GM18861 (cell line): ENCODE results near the gene EXOC4.
"Not testable (repeated sequence)": the region's sequence is repeated elsewhere in the genome, so short reads cannot be mapped to it uniquely, and the experiment has no call there.

Experiments
- ATAC-seq: cut with Tn5 transposase; IDR thresholded peaks from one replicate; pipeline ENCODE4 v1.9.1; 2021; ENCODE audit not compliant: unreplicated experiment

Gene EXOC4

DNA sequence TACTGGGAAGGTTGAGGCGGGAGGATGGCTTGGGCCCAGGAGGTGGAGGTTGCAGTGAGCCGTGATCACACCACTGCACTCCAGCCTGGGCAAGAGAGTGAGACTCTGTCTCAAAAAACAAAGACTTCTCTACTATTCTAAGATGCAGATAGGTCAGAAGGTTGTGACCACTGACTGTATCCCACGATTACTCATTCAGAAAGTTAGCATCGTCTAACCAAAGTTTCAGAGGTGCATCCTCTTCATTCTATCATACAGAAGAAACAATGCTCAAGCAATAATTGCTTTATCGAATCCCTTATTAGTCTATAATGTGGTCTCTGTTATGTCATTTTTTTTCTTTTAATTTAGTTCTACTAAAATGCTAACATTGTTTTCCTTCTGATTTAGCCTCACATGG lies 525.6 kb downstream of the EXOC4 start:
- peak; percentile 91 for ATAC-seq

DNA sequence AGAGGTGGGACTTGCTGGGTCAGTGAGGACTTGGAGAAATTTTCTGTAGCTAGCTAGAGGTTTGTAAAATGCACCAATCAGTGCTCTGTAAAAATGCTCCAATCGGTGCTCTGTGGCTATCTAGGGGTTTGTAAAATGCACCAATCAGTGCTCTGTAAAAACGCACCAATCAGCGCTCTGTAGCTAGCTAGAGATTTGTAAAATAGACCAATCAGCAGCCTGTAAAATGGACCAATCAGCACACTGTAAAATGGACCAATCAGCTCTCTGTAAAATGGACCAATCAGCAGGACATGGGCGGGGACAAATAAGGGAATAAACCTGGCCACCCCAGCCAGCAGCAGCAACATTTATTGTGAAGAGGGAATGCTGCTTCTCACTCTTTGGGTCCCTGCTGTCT lies 526.7 kb downstream of the EXOC4 start:
- ATAC-seq = not testable (repeated sequence)

DNA sequence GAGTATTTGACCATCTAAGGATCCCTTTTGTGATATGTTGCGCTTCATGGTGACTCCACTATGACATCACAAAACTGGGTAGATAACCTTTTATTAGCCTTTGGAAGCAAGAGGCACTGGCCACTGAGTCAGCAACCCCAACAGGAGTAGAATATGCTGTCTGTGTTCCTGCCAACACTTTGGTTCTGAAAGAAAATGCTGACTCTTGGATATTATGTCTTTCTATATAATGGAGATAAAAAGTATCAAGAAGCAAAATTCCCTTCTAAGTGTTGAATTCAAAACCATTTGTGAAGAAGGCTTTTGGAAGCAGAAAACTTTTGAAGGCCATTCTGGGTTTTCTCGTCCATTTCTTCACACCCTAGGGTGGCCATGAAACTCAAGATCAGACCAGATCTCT lies 528.0 kb downstream of the EXOC4 start:
- ATAC-seq = no peak

DNA sequence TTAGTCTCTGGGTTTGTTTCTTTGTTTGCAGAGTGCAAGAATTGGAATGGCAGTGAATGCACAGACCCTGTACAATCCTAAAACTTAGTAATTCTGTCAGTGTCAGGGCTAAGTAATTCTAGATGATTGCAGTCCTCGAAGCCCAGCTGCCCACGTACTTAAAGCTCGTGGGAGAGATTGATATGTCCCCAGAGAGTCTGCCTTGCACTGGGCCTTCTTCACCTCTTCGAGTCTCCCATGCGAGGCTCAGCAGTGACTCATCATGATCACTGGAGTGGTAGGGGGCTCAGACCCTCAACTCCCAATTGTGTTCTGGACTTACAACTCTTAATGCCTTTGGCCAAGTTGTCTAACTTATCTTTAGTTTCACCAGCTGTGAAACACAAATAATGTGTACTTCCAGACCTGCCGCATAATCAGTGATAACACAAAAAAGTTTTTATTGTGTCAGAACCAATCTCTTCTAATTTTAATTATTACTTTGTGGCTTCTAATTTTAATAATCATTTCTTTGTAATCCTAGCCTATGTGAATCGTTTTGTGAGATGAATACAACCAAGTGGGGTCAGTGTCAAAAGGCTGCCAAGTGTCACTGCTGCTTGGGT lies 528.7 kb downstream of the EXOC4 start:
- ATAC-seq = no peak

DNA sequence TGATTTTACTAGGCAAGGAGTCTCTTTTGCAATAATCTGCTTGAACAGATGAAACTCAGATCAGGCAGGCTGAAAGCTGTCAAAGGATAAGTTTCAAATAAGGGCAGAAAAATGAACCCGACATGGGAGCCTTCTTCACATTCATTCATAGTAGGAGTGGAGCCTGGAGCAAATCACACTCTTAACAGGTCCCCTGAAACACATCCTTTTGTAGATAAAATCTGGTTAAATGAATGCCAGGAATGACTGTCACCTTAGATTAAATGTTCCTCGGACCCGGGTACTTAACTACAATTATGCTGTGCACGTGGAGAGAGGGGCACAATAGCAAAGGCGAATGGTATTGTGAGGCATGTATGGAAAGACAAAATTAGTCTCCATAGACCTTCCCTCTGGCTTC lies 529.6 kb downstream of the EXOC4 start:
- no peak for ATAC-seq

DNA sequence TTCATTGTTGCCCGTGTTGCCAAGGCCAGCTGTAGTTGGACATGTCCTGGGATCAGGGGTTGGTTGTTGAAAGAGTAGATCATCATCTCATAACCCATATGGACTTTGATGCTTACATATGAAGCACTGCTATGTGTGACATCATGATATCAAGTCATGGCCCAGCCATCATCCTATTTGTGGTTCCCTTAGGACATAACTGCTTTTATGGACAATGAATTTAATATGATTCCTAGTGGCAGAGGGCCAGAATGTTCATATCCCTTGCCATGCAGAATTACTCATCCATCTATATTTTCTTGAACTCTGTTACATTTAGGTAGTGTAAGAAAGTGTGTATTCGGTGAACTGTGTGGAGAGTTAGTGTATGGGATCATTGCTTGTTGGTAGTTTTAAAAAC lies 530.4 kb downstream of the EXOC4 start:
- no peak for ATAC-seq

DNA sequence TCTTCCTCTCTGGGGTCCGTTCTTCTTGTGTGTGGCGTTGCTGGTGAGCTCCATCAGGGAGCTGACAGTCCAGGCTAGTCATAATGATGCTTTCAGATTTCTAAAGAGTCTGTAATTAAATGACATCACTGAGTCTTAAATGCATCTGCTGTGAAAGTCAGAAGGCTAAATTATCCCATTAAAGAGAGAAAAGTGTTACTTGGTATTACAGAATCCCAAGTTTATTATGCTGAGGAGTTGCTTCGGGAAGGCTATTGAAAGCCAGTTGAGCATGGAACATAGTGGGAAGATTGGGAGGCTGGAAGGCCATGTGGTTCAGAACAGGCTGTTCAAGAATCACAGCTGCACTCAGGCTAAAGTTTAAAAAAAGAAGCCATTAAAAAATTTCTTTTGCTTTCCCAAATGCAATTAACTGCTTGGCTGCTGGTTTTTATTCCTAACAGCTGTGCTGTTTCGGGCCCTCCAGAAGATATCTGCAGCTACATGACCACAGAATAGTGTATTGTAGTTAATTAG lies 531.7 kb downstream of the EXOC4 start:
- ATAC-seq = no peak

DNA sequence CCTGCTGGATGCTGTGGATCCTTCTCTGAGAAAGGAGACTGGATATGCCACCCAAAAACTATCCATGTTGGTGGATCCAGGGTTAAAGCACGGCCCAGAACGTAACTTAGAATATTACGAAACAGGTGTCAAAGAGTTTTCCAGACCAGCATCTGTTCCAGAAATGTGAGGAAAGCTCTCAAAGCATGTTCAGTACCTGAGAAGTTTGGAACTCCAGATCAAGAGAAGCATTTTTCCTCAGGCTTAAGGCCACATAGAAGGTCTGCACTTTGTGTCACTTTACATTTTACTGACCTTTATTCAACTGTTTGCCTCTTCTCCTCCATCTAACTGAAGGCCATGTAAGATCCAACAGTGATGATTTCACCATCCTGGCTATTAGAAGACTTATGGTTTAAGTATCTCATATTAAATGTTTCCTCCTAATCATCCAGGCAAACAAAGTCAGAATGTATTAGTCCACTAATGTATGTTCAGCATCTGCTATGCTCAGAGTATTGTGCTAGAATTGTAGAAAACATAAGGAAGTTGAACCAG lies 533.6 kb downstream of the EXOC4 start:
- no peak for ATAC-seq

DNA sequence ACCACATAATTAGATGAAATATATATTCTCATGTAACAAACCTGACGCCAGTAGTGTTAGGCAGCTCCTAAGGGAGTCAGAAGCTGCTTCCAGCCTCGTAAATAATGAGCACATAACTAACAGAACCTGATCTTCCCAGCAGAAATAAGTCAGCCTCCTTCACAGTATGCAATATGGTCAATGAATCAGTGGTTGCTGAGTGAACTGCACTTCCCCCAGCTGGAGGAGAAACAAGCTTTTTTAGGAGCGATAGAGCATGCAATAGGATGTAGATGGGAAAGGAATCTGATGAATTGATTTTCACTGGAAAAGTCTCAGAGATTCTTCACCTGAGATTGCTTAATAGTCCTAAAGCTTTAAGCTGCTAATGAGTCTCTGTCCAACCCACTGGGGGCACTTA lies 537.1 kb downstream of the EXOC4 start:
- ATAC-seq = no peak

DNA sequence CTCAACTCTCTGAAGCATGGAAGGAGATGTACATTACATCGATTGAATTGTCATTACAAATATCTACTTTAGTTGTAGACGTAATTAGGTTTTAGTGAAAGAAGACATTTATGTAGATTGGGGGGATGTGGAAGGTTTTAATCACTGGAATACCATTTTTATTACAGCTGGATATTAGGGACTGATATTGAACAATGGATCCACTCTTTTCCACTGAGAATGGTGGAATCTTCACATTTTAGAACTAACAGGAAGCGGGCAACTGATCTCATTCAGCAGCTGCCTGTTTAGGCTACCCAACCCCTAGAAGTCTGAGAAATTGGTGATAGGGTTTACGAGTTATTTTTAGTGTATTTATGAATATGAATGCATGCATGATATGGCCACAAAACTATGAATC lies 538.0 kb downstream of the EXOC4 start:
- ATAC-seq = no peak

DNA sequence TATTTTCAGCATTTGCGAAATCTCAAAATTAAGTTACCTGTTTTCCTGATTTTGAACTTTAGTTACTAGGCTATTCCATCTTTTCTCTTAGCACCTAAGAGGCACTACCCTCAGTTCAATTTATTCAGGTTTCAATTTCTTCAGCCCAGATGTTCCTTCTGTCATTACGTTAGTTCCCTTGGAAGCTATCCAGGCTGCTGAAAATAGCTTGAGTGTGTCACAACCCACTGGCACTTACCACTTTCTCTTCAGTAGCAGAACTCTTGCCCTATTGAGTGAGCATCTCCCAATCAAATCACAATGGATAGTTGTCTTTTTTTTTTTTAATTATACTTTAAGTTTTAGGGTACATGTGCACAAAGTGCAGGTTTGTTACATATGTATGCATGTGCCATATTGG lies 541.6 kb downstream of the EXOC4 start:
- ATAC-seq = no peak

DNA sequence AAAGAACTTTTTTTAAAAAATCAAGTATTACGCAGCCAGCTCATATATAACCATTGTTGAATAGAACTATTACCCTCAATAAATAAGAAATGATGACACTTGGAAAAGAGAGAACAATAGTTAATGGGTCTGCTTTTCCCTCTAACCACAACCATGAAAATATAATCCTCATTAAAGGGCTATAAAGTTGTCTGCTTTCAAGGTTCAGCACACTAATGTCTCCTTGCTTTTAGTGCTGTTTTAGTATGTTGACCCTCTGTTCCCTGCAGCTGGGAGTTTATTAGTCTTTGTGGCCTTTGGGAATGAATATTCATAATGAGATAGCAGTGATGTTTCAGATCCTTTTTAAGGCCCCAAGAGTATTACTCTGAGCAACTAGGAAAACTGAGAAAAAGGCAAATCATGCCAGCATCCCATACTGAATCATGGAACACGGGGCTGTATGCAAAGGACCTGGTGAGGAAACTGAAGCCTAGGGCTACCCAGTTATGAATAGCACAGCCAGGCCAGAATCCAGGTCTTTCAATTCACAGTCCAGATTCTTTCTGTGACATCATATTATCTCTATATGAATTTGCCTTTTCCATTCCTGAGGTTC lies 542.3 kb downstream of the EXOC4 start:
- no peak for ATAC-seq

DNA sequence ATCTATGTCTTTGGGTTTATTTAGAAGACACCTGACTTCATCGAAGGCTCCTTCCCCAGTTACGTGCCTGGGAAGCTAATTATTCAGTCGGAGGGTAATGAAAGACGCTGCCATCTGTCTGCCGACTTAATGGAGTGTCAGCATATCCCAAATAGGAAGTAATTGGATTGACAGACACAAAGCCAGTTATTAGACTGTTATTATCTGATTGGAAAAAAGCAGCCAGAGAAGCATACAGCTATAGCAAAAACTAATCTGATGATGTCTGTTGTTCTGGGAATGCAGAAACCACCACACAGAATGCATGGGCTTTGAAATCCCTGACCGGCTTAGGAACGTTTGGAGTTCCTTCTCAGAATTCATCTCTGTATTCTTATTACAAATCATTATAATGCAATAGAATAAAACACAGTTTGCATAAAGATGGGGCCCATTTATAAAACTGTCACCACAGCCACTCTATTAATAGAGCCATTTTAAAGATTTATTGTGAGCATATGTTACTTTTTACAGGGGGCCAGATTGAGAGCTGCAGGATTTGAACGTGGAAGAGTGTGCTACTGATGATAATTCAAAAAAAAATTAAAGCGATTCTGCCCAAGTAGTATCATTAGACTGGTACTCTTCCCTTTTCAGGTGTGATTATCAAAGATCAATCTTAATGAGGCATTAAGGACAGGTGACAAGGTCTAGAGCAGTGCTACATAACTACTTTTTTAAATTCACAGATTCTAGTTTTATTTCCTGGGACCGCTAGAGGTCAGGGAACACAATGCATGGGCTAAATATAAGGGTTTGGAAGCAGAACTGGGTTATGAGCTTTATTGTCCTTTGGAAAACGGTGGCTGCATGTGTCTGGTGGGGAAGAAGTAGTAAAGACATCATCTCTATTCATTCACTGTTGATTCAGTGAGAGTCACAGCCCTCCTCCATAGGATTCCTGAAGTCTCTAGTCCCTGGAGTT lies 544.2 kb downstream of the EXOC4 start:
- ATAC-seq = no peak

DNA sequence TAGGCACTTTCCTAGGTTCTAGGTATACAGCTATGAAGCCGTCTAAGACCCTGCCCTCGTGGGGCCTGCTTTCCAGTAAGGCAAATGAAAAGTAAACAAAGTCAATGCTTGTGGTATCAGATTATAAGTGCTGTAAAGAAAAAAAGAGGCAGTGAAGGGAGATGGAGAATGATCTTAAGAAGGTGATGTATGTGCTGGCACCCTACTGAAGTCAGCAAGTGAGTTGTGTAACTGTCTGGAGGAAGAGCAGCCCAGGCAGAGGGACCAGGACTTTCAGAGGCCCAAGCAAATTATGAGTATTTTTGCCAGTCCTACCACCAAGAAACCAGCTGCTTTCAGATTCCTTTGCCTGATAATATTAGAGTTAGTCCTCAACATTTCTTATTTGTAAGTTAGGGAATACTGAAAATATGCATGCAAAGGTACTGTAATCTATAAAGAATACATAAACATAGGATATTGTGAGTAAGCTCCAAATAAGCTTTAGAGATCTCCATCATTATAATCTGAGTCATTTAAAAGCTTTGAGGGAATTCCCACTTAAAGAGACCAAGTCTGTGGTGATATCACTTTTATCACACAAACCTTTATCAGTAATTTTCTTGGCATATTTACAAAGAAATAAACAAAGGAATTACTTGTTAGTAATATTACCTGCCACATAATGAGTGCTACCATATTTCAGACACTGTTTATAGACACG lies 545.1 kb downstream of the EXOC4 start:
- no peak for ATAC-seq

DNA sequence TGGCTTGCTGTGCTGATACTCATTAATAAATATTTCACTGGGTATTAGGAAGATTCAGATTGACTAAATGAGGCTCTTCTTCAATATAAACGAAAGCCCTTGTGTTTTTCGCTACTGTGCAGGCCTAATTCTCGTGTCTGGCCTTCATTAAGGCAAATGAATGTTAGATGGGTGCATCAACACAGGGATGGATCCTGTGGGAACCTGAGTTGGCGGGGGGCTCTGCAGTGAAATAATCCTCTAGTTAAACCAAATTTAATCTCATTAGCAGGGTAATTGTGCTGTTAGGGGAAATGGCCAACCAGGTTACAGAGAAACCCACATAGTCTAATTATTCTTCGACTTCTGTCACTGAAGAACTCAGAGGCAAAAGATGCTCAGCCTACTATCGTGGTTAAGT lies 548.5 kb downstream of the EXOC4 start:
- ATAC-seq = no peak

DNA sequence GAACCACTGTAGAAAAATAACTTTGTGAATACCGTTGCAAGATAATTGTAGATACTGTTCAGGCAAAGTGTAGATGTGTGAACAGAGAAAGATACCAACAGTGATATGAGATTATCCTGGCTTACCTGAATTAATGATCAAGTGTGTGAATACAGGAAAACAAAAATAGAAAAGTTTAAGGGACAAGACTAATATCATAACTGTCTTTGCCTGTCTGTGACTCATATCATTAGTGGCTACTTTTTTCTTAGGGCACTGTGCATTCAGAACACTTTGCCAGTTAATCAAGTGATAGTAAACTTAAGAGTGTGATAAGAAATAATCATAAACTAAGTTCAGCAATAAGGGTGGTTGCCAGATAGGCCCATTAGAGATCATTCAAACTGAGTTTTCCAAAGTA lies 551.2 kb downstream of the EXOC4 start:
- ATAC-seq = peak; percentile 73

DNA sequence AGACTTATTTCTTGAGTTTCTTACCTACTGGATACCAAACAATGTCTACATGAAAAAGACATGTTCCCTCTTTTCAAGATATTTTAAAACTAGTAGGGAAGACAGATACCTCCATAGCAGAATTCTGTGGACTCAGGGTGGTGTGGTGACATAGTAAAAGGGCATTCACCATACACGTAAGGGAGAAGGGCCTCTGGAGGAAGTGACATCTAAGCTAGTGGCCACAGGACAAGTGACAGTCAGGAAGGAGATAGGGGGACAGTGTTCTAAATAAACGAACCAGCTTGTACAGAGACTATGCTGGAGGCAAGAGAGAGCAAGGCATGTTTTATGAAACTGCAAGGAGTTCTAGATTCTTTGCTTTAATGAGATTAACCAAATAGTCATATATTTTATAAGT lies 552.5 kb downstream of the EXOC4 start:
- ATAC-seq = no peak

DNA sequence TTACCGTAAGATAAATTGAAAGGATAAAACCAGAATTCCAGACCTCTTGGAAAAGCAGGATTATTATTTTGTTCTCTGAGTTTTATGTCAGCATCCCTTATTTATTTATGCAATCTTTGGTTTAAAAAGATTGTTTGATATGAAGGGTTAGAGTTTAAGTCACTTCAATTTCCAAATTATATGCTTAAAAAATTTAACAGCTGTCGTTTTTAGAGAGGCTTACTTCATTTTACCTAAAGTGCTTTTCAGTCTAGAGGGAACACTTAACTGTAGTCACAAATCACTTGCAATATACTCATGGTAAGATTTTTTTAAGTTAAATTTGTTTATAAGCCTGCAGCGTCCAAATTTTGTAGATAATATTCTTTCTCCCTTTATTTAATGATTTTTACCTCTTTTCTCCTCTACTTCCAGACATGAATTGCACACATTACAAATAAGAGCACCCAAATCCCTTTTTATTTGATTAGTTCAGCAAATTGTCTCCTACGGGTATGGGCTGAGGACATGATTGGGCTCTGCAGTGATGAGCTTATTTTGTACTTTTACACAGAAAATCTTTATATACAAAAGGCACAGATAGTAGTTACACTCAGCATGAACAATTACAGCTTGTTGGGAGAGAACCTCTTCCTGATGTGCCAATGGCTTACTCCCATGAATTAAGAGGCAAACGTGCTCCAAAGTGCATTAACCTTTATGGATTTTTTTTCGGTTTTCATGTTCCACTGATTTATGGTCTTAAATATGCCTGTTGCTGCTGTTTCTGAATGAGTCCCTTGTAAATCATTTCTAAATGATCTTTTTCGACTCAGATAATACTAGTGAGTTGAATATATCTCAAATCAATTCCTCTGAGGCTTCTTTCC lies 555.0 kb downstream of the EXOC4 start:
- no peak for ATAC-seq

DNA sequence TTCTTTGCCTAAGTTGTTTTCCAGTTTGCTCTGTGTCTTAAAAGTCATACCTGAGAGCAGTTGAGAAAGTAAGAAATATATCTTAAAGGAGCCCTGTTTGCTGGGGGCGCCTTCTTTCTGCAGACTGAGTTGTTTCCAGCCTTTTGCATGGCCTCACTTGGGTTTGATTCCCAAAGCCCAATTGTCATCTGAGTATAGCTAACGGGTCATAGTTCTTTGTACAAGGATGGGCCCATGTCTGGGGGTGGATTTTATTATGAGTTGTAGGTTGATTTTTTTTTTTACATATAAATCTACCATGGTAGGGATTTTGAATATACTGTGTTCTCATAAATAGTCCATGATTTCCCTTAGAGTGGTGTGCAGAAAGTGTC lies 555.6 kb downstream of the EXOC4 start:
- no peak for ATAC-seq

DNA sequence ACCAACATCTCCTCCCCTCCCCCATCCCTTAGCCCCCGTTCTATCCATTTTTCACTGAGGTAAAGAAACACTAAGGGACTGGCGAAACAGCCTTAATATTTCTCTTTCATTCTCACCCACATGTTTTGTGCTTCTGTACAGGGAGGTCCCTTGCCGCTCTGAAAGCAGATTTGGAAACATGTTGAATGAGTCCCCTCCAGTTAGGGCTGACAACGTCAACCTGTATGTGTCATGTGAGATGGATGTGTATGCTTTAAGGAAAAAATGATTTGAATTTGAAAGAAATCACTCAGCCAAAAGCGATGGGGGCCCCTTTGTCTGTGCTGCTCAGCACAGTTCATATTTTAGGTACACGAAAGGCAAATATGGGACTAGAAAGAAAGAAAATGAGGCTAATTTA lies 560.0 kb downstream of the EXOC4 start:
- ATAC-seq = no peak
